NCI-H128 (cell line): ENCODE results near the gene DHRS1.

Source experiments
- DNase-seq: peaks from one replicate; lab custom pipeline; 2025; ENCODE audit not compliant: unreplicated experiment; lab: John Stamatoyannopoulos, UW

Gene DHRS1

GRCh38 chr14:24285351-24285750 lies 14.2 kb downstream of the DHRS1 start:
- DNase-seq = no peak

DNA sequence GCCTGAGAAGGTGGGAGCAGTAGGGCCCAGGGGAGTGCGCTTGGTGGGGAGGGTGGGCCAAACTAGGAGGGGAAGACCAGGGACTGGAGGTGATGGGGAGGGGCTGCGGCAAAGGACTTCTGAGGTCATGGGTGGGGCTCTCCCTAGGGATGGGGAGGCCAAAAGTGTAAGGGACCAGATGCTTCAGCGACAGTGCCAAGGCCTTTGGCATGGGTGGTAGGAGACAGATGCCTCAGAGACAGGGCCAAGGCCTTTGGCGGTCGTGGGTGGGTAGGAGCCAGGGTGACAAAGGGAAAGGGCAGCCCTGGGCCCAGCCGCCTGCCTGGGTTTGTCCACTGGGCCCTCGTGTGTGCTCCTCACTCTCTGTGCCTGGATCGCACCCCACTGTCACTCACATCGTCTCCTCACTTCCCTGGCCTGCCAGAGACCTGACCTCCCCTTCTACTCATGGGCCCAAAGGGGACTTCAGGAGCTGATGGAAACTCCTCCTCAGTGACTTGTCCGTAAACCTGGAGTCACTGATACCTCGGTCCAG lies 15.0 kb downstream of the DHRS1 start:
- no peak for DNase-seq

GRCh38 chr14:24283796-24284460 lies 15.7 kb downstream of the DHRS1 start:
- DNase-seq = no peak

DNA sequence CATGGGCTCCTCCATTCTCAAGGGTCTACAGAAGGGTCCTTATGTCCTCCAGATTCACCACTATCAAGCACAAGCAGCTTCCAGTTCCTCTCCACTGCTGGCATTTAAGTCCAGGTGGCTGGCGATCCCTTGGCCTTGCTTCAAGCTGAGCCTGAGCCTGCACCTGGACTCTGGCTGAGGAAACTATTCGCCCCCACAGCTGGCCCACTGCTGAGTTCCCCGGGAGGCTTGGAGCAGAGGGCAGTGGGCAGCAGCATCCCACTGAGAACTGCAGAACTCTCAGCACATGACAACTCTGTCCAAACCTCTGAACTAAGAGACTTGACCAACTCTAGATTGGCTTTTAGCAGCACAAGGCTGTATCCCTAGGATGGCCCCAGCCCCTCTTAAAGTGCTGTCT lies 16.8 kb downstream of the DHRS1 start:
- DNase-seq = no peak

GRCh38 chr14:24281636-24282035 lies 17.9 kb downstream of the DHRS1 start:
- no peak for DNase-seq

DNA sequence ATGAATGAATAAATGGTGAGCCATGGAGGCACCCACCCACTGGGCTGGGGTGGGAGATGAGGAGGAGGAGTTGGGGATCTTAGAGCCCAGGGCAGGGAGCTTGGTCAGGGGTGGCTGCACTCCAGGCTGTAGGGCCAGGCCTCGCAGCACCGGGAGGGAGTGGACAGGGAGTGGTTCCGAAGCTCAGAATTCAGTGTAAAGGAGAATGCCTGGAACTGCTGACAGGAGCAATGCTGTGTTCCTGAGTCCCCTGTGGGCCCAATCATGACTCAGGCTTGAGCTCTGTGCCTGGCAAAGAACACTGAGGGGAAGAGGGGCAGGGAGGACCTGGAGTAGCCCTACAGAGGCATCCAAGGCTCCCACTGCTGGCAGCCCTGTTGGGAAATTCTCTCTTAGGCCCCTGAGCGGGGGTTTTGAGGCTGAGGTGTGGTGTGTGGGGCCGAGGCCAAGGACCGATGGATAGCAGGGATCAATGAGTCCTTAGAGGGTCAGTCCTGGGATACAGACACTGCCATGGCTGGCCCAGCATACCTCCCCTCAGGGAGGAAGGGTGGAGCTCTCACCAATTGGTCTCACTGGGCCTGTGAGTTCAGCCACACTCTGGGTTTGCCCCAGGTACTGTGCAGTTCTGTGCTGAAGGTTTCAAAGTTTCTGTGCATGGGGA lies 18.7 kb downstream of the DHRS1 start:
- no peak for DNase-seq

DNA sequence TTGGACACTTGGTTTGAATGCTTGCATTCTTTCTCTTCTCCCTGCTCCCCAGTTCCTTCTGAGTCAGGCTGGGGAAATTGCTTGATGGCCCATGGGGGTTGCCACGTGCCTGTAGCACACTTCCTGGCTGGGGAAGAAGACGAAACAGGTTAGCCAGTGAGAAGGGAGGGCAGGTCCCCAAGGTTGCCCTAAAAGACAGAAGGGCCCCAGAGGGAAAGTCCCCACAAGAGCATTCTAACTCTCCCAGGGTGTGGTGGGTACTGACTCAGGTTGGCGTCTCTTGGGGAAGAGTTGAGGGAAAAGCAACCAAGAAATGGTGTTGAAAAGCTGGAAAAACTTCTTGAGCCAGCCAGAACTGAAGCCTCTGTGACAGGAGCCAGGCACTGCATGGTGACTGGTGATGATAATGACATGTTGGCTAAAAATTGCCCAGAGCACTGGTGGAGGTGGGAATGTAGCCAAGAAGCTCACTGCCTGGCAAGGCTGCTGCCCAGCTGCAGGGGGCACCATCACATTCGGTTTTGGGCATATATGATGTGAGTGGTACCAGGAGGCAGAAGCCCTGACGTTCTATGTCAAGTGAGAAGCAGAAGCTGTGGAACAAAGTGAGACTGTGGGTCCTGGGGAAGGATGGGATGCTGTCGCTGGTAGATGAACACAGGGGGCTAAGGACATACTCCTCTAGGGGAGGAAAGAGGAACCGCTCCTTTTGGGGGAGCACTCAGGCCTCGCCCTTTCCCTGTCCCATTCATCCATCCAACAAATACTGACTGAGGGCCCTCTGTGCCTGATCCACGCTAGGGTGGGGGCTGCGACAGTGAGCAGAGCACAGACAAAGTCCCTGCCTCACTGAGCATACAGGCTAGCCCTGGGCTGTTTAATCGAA lies 20.0 kb downstream of the DHRS1 start:
- DNase-seq = no peak

DNA sequence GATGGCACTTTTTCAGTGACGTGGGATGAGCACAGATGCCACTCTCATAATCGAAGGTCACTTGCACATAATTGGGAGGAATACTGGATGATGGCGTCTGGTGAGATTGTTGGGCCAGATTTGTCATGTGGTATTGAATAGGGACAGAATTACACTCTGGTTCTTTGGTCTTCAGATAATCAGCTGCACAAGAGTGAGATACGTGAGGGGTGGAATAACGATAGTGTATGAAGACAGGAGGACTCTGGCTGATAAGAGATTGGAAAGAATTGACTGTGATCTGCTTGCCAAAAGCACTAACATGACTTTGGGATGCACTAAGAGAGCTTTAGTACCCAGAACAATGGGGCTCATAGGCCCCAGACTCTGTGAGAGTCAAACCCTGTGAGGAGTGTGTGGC lies 21.2 kb downstream of the DHRS1 start:
- DNase-seq = no peak

GRCh38 chr14:24277606-24278321 lies 21.8 kb downstream of the DHRS1 start:
- DNase-seq = no peak

- DNase-seq = no peak
These were observed 22.5 kb downstream of the DHRS1 start for GRCh38 chr14:24277071-24277470.

- DNase-seq = no peak
These were observed 25.5 kb downstream of the DHRS1 start for GRCh38 chr14:24274101-24274543.

- DNase-seq = no peak
These were observed 26.1 kb downstream of the DHRS1 start for GRCh38 chr14:24273422-24273998.

- no peak for DNase-seq
These were observed 27.1 kb downstream of the DHRS1 start for GRCh38 chr14:24272467-24272866.

DNA sequence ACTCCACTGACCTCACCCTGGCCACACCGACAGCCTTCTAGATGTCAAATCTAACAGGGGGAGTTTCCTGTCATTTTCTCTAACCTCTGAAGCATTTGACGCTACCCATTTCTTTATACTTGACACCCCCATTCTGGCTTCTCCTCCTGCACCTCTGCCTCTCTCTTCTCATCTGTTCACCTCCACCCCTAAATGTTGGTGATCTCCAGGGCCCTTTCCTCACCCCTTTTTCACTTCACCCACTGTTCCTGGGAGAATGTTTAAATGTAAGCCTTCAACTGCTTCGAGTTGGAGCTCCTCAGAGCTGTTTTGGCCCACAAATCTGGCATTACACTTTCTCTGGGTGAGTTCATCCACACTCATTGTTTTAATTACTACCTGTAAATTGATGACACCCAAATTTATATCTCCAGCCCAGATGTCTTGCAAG lies 27.7 kb downstream of the DHRS1 start:
- no peak for DNase-seq

DNA sequence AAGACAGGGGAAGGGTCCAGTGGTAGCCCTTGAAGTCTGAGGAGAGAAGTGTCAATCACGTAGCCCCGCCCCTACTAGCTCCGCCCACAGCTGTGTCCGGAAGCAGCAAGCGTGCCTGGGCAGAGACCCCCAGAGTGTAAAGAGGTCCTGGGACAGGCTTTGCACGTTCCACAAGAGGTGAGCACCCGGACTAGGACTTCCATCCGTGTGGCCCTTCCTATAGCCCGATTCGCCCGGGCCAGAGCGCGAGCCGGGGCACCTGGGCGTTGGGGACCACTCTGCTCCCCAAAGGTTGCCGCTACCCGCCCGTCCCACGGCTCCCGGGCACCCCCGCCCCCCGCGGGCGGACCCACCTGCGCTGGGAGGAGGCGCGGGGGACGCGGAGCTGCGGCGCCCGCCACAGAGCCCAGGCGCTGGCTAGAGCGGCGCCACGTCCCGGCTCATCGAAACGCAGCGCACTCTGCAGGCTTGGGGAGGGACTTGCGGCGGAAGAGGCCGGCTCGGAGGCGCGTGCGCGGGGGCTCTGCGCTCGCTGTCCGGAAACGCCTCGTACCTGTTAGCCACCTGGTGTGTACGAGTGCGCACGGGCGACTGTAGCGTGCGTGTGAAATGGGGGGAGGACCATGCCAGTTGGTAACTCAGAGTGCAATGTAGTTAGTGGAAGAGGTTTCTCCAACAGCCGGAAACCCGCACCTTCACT lies 28.3 kb downstream of the DHRS1 start, which contains the start of gene RABGGTA:
Gene RABGGTA (minus strand): TSS at position 464 of the 700 bp plus-strand sequence. CDS start 482 bp downstream, outside the sequence.
- DNase-seq = peak; percentile 92

DNA sequence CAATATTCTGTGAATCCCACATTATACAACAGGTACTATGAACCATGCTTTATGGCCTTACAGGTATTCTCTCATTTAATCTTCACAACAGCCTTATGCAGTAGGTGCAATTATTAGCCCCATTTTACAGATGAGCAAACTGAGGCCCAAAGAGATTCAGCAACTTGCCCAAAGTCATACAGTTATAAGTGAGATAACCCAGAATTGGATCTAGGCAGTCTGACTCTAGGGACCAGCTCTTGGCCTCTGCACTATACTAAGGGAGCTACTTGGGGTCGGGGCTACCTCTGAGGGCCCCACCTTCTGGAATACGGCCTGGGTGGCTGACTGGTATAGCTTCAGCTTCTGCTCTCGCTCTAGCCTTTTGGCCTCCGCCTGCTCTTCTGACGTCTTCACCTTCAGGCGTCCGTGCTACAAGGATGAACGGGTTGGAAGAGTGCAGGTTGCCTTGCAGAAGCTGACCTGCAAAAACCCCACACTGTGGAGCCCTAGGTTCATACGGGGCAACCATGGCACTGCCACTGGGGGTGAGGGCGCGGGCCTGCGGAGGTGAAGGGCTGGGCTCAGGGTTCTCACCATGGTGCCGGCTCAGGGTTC lies 28.9 kb downstream of the DHRS1 start:
- DNase-seq = no peak

DNA sequence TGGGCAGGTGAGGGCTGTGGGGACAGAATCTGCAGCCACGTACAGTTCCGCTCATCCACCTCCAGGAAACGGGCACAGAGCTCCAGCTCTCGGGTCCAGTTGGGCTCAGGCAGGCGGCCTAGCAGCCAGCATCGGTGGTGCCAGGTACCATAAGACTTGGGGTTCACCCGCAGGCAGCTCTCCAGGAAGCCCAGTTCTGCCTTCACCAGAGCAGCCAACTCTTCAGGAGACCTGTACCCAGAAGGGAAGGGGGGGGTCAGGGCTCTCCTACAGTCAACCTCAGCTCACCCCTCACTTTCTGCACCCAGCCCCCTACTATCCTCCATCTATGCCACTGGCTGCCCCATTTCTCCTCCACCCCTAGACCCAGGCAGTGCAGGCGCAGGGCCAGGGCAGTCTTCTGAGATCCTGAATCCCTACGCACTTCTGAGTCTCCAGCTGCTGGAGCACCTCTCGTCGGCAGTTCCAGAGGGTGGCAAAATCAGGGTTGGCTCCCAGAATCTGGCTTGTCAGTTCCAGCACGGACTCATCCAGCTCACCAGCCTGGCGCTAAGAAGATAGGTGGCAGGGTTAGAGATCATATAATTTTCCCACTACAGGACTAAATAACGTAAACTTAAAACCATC lies 29.6 kb downstream of the DHRS1 start:
- DNase-seq = no peak

DNA sequence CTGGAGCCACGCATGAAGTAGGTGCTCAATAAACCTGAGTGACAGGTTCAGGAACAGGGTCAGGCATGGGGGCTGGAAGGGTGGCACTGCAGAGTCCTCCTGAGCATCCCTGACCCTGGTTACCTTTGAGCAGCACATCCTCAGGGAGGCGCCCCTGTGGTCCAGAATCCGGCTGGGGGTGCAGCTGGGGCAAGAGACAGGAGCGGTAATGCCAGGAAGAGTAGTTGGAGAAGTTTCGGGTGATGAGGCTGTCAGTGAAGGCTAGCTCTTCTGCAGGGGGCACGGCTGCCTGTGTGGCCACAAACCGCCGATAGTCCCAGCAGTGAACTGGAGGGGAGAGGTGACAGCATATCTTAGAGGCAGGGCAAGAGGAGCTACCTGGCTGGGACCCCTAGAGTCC lies 30.2 kb downstream of the DHRS1 start:
- no peak for DNase-seq

GRCh38 chr14:24268225-24268624 lies 31.4 kb downstream of the DHRS1 start:
- DNase-seq = no peak
